Activated naive CD4-positive, alpha-beta T cell treated with anti-CD3 and anti-CD28 coated beads, Interleukin-2, amount 50 U/mL, for 24 hours (primary cell): ENCODE measurements around the gene GRAMD1B.

Source experiments
- H3K27ac Mint-ChIP-seq: one replicate; pipeline ENCODE4 v1.8.0; 2021; ENCODE audit warnings: mild to moderate bottlenecking, mixed read lengths
- H3K27me3 Mint-ChIP-seq: one replicate; pipeline ENCODE4 v1.8.0; 2021; ENCODE audit warnings: mixed read lengths
- H3K36me3 Mint-ChIP-seq: one replicate; pipeline ENCODE4 v1.8.0; 2021; ENCODE audit warnings: mixed read lengths
- H3K4me1 Mint-ChIP-seq: one replicate; pipeline ENCODE4 v1.8.0; 2021; ENCODE audit warnings: mixed read lengths
- H3K4me3 Mint-ChIP-seq: one replicate; pipeline ENCODE4 v1.8.0; 2021; ENCODE audit warnings: mild to moderate bottlenecking, mixed read lengths
- H3K9me3 Mint-ChIP-seq: one replicate; pipeline ENCODE4 v1.8.0; 2021; ENCODE audit warnings: mixed read lengths

Gene GRAMD1B

DNA sequence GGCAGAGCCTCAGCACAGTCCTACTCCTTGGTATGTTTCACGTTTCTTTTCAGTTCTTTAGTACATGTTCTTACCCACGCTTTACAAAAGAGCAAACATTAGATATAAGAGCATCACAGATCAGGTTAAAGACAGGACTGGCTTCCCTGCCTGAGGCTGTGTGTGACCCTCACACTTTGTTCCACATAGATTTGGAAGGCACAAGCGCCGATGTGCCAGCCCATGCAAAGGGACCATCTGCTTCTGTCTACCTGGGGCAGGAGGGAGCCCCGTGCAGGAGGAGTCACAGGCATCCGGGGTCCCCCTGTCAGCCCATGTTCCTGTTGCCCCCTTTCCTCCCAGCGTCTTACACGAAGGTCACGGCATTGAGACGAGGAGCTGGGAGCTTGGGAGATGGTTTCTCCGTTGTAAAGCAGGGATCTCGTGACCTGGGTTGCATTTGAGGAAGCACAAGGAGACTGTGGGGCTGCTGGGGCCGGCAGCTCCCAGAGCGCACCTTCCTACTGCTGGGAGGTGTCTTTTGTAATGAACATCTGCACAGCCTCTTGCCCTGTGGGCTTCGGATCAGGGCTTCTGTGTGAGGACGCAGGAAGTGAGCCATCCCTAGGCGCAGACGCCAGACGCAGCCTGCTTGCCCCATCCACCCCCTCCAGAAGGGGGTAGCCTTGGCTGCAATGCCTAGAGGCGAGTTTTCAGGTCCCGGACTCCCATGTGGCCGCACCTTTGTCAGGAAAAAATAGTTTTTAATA is 151.8 kb downstream of the GRAMD1B start:
- Mint-ChIP-seq H3K36me3 (no peaks in the 10 kb centered on the region), H3K4me3 (no peak overlapping the region), H3K27ac (no peak overlapping the region), H3K4me1 (peaks cover 14% of the 10 kb centered on the region), H3K9me3 (no peaks in the 10 kb centered on the region), H3K27me3 (no peaks in the 10 kb centered on the region)

DNA sequence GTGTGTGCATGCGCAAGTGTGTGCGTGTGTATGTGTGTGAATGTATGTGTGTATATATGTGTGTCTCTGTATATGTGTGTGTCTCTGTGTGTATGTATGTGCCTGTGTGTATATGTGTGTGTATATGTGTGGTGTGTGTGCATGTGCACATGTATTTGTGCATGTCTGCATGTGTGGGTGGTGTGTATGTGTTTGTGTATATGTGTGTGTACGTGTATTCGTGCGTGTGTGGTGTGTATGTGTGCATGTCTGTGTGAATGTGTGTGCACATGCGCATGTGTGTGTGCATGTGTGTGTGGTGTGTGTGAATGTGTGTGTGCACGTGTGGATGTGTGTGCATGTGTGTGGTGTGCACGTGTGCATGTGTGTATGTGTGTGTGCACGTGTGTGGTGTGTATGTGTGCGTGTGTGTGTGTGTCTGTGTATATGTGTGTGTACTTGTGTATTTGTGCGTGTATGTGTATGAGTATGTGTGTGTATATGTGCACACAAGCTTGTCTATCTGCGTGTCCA is 153.0 kb downstream of the GRAMD1B start:
- H3K4me1 Mint-ChIP-seq: peaks cover 10% of the 10 kb centered on the region
- no peaks in the 10 kb centered on the region for H3K9me3 Mint-ChIP-seq
- no peak overlapping the region for H3K4me3 Mint-ChIP-seq
- no peak overlapping the region for H3K27ac Mint-ChIP-seq
- no peaks in the 10 kb centered on the region for H3K36me3 Mint-ChIP-seq
- no peaks in the 10 kb centered on the region for H3K27me3 Mint-ChIP-seq

DNA sequence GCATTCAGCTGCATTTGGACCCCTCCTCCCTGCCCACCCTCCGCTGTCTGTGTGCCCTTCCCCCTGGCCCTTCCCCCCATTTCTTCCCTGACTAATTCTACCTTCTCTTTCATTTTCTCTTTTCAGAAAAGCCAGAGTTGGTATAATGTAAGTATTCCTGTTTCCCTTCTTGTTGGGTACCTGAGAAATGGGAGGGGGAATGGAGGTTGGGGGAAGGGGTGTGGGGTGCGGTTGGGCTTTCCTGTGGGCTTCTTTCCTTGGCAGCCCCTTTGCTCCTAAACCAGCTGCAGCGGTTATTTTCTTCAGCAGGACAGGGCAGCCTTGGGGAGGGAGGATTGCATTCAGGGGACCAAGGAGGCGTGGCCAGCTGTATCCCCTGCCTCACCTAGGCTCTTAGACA is 154.1 kb downstream of the GRAMD1B start:
- Mint-ChIP-seq H3K36me3 (no peaks in the 10 kb centered on the region), H3K4me1 (peaks cover 10% of the 10 kb centered on the region), H3K9me3 (no peaks in the 10 kb centered on the region), H3K27me3 (no peaks in the 10 kb centered on the region), H3K4me3 (no peak overlapping the region), H3K27ac (no peak overlapping the region)

DNA sequence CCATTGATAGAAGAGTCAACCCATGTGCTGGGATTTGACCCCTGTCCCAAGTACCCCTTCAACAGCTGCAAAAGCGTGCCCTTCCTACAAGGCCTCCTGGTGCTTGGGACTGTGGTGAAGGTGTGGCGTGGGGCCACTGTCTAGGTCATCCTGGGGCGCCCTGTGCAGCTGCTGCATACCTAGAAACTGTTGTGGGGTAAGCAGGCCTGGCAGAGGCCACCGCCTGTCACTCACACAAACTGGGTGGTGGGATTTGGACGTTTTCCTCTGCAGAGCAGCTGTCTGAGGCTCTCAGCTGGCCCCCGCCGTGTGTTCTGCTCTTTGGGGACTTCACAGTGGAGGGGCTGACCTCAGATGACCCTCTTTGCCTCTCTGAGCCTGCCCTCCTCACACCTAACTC is 154.7 kb downstream of the GRAMD1B start:
- no peak overlapping the region for H3K27ac Mint-ChIP-seq
- no peaks in the 10 kb centered on the region for H3K36me3 Mint-ChIP-seq
- no peaks in the 10 kb centered on the region for H3K27me3 Mint-ChIP-seq
- H3K4me3 Mint-ChIP-seq: no peak overlapping the region
- H3K9me3 Mint-ChIP-seq: no peaks in the 10 kb centered on the region
- H3K4me1 Mint-ChIP-seq: peaks cover 10% of the 10 kb centered on the region

DNA sequence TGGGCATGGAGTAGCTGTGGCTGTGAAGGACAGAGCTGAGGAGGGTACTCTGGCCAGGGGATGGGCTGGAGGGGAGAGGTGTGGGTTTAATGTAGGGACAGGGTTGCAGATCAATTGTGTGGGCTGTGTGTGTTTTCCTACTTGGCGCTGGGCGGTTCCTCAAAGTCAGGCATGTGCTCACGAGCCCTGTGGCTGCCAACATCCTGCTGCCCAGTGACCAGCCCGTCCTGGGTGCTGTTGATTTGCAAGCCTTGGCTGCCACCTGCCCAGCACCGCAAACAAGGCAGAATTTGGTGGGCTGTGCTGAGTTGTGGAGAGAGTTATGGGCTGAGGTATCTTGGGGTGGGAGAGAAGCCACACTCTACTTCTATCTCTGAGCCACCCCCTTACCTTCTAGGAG is 155.1 kb downstream of the GRAMD1B start:
- Mint-ChIP-seq H3K9me3 (no peaks in the 10 kb centered on the region), H3K27me3 (no peaks in the 10 kb centered on the region), H3K36me3 (no peaks in the 10 kb centered on the region), H3K27ac (no peak overlapping the region), H3K4me1 (peaks cover 10% of the 10 kb centered on the region), H3K4me3 (no peak overlapping the region)

DNA sequence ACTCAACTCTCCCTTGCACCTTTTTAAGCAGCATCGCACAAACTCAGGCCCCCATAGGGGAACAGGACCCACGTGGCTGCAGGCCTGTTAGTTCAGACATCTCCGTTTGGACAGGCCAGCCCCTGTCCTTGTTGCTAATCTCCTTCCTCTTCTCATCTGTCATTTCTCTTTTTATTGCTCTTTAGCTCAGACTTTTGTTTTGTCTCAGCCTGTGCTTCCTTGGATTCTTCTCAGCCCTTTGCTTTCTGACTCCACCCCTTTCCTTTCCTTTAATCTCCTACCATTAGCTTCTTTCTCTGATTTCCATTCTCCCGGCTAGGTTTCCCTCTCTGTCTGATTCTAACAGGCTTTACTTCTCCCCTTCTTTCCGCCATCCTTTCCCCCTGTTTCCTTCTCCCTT is 155.6 kb downstream of the GRAMD1B start:
- Mint-ChIP-seq H3K4me1 (peaks cover 5% of the 10 kb centered on the region), H3K9me3 (no peaks in the 10 kb centered on the region), H3K36me3 (no peaks in the 10 kb centered on the region)

DNA sequence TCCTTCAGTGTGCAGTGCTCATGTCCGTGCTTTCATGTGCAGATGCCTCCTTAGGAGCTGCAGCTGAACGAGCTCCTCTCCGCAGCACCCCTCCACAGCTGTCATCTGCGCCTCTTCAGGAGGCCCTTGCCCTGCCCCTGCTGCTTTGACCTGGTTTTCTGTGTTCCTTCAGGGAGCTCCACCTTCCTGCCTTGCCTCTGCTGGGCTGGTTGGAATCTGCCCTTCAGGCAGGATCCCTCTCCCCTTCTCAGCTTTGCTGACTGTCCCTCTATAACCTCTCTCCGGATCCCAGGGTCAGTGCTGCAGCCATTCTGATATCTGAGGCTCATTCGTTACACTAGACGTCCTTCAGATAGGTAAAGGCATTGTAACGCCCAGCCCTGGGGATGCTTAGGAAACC is 156.5 kb downstream of the GRAMD1B start:
- H3K27me3 Mint-ChIP-seq: no peaks in the 10 kb centered on the region
- H3K36me3 Mint-ChIP-seq: no peaks in the 10 kb centered on the region
- no peaks in the 10 kb centered on the region for H3K9me3 Mint-ChIP-seq
- H3K4me1 Mint-ChIP-seq: no peaks in the 10 kb centered on the region
- no peak overlapping the region for H3K27ac Mint-ChIP-seq
- H3K4me3 Mint-ChIP-seq: no peak overlapping the region

More for the DNA sequence above, 155.6 kb downstream of the GRAMD1B start:
- Mint-ChIP-seq H3K27me3 (no peaks in the 10 kb centered on the region), H3K4me3 (no peak overlapping the region), H3K27ac (no peak overlapping the region)

DNA sequence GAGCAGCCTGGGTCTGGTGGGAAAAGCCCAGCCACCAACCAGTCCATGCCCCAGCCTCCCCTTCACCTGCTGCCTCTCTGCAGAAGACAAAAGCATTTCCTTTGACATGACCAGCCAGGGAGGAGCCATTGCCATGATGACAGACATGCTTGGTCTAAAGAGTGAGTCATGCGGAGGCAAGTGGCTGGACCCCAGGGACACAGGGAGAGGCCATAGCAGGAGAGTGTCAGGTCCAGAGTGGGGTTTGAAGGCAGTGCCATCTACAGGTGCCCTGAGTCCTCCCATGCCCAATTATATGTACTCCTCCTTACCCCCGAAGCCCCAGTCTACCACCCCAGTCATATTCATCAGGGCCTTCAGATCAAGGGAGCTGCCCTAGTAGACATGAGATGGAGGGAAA is 157.0 kb downstream of the GRAMD1B start:
- Mint-ChIP-seq H3K4me3 (no peak overlapping the region), H3K9me3 (no peaks in the 10 kb centered on the region), H3K27ac (no peak overlapping the region), H3K27me3 (no peaks in the 10 kb centered on the region), H3K4me1 (no peaks in the 10 kb centered on the region), H3K36me3 (no peaks in the 10 kb centered on the region)

DNA sequence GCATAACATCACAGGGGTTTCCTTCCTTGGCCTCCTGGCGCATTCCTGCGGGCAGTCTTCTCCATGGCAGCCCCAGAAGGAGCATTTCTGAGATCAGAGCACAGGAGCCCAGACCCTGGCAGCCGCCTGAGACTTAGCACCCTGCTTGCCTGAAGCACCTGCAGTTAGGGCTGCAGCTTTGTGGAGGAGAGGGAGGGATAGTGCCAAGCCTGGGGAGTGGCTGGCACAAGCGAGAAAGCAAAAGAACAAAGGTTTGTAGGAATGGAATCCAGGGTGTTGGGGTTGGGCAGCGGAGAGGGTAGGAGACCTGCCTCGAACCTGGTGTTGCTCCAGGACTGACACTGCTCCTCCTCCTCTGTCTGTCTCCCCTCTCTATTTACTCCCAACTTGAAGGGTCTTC is 157.5 kb downstream of the GRAMD1B start:
- Mint-ChIP-seq H3K4me3 (no peak overlapping the region), H3K27me3 (no peaks in the 10 kb centered on the region), H3K9me3 (no peaks in the 10 kb centered on the region), H3K27ac (no peak overlapping the region), H3K36me3 (no peaks in the 10 kb centered on the region), H3K4me1 (no peaks in the 10 kb centered on the region)

DNA sequence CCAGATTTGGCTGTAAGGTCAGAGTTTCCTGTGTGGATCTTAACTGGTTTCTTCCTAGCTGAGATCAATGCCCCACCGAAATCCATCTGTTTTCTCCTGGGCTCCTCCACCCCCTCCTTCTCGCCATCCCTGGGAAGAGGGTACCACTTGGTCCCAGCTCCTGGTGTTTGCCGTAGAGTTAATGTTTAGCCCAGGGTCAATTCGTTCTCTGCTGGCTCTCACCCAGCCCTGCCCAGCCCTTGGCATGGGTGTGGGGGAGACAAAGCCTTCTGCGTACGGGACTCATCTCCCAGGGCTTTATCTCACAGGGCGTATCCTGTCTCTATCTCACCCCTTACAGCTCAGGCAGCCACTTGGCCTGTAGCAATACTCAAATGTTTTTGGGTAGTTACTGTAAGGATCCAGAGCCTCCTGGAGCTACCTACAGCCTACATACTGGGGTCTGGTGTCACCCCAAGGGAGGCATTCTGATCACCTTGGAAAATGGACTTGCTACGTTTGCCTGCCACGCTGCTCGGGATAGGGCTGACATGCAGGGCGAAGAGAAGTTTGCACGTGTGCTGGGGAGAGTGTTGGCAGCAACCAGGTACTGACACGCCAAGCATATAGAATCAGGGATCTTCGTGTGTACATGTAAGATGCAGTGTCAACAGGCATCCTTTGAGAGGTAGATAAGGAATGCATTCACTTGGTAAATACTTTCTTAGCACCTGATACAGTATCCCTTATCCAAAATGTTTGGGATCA is 158.2 kb downstream of the GRAMD1B start:
- Mint-ChIP-seq H3K4me3 (no peak overlapping the region), H3K27ac (no peak overlapping the region), H3K4me1 (no peaks in the 10 kb centered on the region), H3K9me3 (no peaks in the 10 kb centered on the region), H3K36me3 (no peaks in the 10 kb centered on the region), H3K27me3 (no peaks in the 10 kb centered on the region)

DNA sequence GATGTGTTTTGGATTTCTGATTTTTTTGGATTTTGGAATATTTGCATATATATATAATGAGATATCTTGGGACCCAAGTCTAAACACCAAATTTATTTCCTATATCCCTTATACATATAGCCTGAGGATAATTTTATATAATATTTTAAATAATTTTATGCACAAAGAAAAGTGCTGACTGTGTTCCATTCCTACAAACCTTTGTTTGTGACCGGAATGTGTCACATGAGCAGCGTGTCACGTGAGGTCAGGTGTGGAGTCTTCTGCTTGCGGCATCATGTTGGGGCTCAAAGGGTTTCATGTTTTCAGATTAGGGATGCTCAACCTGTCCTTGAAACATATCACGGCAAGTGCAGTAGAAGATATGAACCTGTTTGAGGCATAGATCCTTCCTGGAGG is 158.8 kb downstream of the GRAMD1B start:
- H3K36me3 Mint-ChIP-seq: no peaks in the 10 kb centered on the region
- H3K4me1 Mint-ChIP-seq: no peaks in the 10 kb centered on the region
- H3K4me3 Mint-ChIP-seq: no peak overlapping the region
- no peaks in the 10 kb centered on the region for H3K9me3 Mint-ChIP-seq
- no peaks in the 10 kb centered on the region for H3K27me3 Mint-ChIP-seq
- no peak overlapping the region for H3K27ac Mint-ChIP-seq

DNA sequence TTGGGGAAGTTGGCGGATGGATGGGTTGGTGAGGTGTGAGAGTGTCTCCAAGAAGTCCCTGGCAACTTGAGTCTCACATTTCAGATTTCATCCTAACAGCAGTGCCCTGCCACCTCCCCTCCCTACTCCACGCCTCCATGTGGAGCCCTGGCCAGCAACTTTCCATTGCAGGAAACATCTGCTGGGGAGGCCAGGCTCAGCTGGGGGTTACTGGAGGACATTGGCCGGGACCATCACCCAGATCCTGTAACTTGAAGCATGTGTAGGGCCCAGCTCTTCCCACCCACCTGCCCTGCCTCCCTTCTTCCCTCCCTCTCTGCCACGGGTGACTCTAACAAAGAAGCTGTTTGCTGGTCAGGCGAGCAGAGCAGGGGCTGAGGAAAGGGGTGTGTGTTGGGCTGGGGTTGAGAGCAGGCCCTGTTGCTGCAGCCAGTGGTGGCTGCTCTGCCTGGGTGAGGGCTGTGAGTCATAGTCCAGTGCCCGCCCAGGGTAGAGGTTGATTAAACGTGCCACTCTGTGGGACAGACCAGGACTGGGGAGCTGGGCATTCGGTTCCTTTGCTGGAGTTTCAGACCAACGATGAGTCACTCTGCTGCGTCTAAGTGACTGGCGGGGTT is 160.3 kb downstream of the GRAMD1B start:
- Mint-ChIP-seq H3K9me3 (no peaks in the 10 kb centered on the region), H3K27me3 (no peaks in the 10 kb centered on the region), H3K4me1 (no peaks in the 10 kb centered on the region), H3K4me3 (no peak overlapping the region), H3K36me3 (peaks cover 2% of the 10 kb centered on the region), H3K27ac (no peak overlapping the region)

DNA sequence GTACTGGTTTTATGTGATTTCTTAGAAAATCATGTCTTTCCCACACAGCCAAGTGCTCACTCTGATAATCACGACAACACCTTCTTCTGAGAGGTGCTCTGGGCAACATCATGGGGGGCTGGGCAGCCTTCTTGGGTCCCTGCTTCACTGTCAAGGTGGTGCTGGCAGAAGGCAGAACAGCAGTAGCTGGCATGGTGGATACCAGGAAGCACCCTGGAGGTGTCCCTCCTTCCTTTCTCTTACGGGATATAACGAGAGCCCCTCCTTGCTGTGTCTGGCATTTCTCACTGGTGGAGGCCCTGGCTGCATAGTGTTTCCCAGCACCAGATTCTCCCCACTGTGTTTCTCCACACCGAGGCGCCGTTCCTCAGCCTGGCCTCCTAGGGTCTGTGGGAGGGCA is 163.5 kb downstream of the GRAMD1B start:
- H3K4me3 Mint-ChIP-seq: no peak overlapping the region
- peaks cover 2% of the 10 kb centered on the region for H3K36me3 Mint-ChIP-seq
- H3K27me3 Mint-ChIP-seq: no peaks in the 10 kb centered on the region
- H3K9me3 Mint-ChIP-seq: no peaks in the 10 kb centered on the region
- no peaks in the 10 kb centered on the region for H3K4me1 Mint-ChIP-seq
- no peak overlapping the region for H3K27ac Mint-ChIP-seq

DNA sequence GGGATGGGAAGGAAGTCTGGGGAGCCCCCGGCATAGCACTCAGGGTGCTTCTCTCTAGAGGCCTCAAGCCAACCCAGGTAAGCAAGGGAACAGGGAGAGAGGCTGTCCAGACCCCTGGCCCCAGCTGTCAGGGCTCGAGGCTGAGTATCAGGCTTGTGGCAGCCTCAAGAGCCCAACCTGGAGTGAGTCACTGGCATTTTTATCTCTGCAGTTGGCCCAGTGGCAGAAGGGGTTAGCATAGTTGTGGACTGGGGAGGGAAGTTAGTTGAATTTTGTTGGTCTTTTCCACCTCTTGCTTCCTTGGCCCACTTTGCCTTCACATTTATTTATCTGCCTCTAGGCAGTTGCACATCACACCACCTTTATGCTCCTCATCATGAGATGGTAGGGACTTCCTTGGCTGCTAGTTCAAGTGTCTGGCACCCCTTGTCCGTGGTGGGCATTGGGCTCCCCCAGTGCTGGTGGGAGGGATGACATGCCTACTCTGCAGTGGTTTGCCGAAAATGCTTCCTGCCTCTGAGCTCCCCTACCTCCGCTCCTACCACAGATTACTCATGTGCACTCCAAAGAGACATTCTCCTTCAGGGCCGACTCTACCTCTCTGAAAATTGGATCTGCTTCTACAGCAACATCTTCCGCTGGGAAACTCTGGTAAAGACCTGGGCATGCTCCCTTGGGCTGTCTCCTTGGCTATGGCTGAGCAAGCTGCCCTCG is 164.3 kb downstream of the GRAMD1B start:
- H3K27me3 Mint-ChIP-seq: no peaks in the 10 kb centered on the region
- no peaks in the 10 kb centered on the region for H3K4me1 Mint-ChIP-seq
- no peak overlapping the region for H3K4me3 Mint-ChIP-seq
- peaks cover 2% of the 10 kb centered on the region for H3K36me3 Mint-ChIP-seq
- H3K27ac Mint-ChIP-seq: no peak overlapping the region
- no peaks in the 10 kb centered on the region for H3K9me3 Mint-ChIP-seq

DNA sequence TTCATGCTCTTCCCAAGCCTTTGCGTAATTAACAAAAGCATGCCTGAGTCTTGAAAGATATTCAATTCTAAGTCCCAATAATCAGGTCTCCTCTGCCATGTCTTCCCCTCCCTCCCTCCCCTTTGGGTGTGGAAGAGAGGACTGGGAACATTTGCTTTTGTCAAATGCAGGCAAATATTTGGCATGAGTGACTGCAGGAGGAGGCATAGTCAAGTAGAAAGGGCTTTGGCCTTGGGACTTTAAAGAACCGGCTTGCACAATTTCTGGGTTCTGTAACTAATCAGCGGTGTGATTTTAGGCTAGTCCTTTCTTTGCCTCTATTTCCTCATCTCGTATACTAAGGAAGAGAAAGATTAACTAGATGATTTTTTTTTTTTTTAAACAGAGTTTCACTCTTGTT is 164.9 kb downstream of the GRAMD1B start:
- no peak overlapping the region for H3K4me3 Mint-ChIP-seq
- no peak overlapping the region for H3K27ac Mint-ChIP-seq
- no peaks in the 10 kb centered on the region for H3K4me1 Mint-ChIP-seq
- peaks cover 2% of the 10 kb centered on the region for H3K36me3 Mint-ChIP-seq
- H3K9me3 Mint-ChIP-seq: no peaks in the 10 kb centered on the region
- H3K27me3 Mint-ChIP-seq: no peaks in the 10 kb centered on the region
